ENCODE measurements around the gene CDPF1.

Gene CDPF1

GRCh38 chr22:46240506-46240905 is 9.6 kb downstream of the CDPF1 start:
- no peak for TF ChIP-seq CTCF (conservative IDR thresholded peaks at IDR 0.05; ENCODE audit: low read length)
- no peak overlapping the region for H3K4me3 ChIP-seq (ENCODE audit: low read length)
- no peak for DNase-seq (ENCODE audit: low read depth)

- no peak for DNase-seq (ENCODE audit: low read depth)
Observed at GRCh38 chr22:46240073-46240472, 10.0 kb downstream of the CDPF1 start.

GRCh38 chr22:46239261-46240048 is 10.6 kb downstream of the CDPF1 start:
- no peak for DNase-seq (ENCODE audit: low read depth)
- no peak for TF ChIP-seq CTCF (conservative IDR thresholded peaks at IDR 0.05; ENCODE audit: low read length)
- H3K4me3 ChIP-seq (ENCODE audit: low read length), result no peak overlapping the region

More at GRCh38 chr22:46240073-46240472, 10.0 kb downstream of the CDPF1 start:
- TF ChIP-seq CTCF (conservative IDR thresholded peaks at IDR 0.05; ENCODE audit: low read length), result no peak
- H3K4me3 ChIP-seq (ENCODE audit: low read length), result no peak overlapping the region

GRCh38 chr22:46238541-46238940 is 11.6 kb downstream of the CDPF1 start:
- H3K4me3 ChIP-seq (ENCODE audit: low read length), result no peak overlapping the region
- TF ChIP-seq CTCF (conservative IDR thresholded peaks at IDR 0.05; ENCODE audit: low read length), result no peak
- no peak for DNase-seq (ENCODE audit: low read depth)

GRCh38 chr22:46237453-46238124 is 12.5 kb downstream of the CDPF1 start:
- H3K4me3 ChIP-seq (ENCODE audit: low read length), result no peak overlapping the region
- no peak for DNase-seq (ENCODE audit: low read depth)
- no peak for TF ChIP-seq CTCF (conservative IDR thresholded peaks at IDR 0.05; ENCODE audit: low read length)

GRCh38 chr22:46234969-46235368 is 15.1 kb downstream of the CDPF1 start:
- H3K4me3 ChIP-seq (ENCODE audit: low read length), result no peak overlapping the region
- TF ChIP-seq CTCF (conservative IDR thresholded peaks at IDR 0.05; ENCODE audit: low read length), result no peak
- DNase-seq (ENCODE audit: low read depth), result no peak

- TF ChIP-seq CTCF (conservative IDR thresholded peaks at IDR 0.05; ENCODE audit: low read length), result no peak
- DNase-seq (ENCODE audit: low read depth), result peak; percentile 41
Observed at GRCh38 chr22:46233231-46233630, 16.9 kb downstream of the CDPF1 start.

More at GRCh38 chr22:46233231-46233630, 16.9 kb downstream of the CDPF1 start:
- no peak overlapping the region for H3K4me3 ChIP-seq (ENCODE audit: low read length)

All from AG10803 (cell line).